Erythroblast (primary cell): Measurements from ENCODE around the gene UQCRC1.

Experiments used
- GATA1 ChIP-seq: IDR thresholded peaks from 2 replicates; pipeline ENCODE4 v1.6.1; 2011; ENCODE audit warnings: low read depth, mild to moderate bottlenecking, control low read depth, low read length, moderate library complexity
- POLR2A ChIP-seq: IDR thresholded peaks from 2 replicates; pipeline ENCODE4 v1.6.1; 2011; ENCODE audit warnings: mild to moderate bottlenecking, low read length

DNA sequence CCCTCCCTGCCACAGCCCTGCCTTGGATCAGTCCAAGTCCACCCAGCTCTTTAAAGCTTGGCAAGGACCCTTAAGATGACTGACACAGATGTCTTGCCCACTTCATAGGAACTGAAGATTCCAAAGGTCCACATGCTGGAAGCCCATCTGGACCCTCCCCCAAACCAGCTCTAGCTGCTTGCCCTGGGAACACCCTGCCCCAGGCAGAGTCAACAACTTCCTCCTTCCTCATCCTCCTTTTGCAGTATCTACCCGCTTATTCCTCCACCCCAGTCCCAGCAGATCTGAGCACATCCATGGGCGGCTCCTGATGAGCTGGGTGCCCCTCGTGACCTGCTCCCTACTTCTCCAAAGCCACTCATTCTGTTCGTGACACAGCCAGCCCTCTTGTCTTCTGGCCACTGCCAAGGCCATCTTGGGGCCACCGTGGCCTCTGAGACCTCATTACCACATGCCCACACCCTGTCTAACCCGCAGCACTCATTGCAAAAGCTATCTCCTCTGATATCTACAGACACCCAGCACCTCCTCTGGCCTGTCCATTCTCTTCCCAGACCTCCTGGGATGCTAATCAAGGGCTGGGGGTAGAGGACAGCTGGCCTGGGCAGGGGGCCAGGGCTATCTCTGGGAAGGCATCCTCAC lies 50.8 kb downstream of the UQCRC1 start:
- TF ChIP-seq POLR2A (no peak), GATA1 (no peak)
